Progenitor cell of endocrine pancreas (in vitro differentiated cells): ENCODE measurements around the gene CZIB. TPM values are rescaled to one million over a fixed set of nuclear protein-coding genes. Genes with fewer than 3 reads are reported as not detected.

Experiments used
- DNase-seq: peaks from one replicate; pipeline ENCODE4 v3.0.0; 2021; ENCODE audit warnings: low spot score; ENCODE audit not compliant: unreplicated experiment
- H3K27ac Mint-ChIP-seq: 2 replicates; pipeline ENCODE4 v1.8.0; 2021; ENCODE audit warnings: mild to moderate bottlenecking, moderate library complexity, mixed read lengths
- H3K27me3 Mint-ChIP-seq: 2 replicates; pipeline ENCODE4 v1.8.0; 2021; ENCODE audit warnings: mixed read lengths
- H3K36me3 Mint-ChIP-seq: 2 replicates; pipeline ENCODE4 v1.8.0; 2022; ENCODE audit warnings: mixed read lengths; ENCODE audit not compliant: insufficient read depth
- H3K4me1 Mint-ChIP-seq: 2 replicates; pipeline ENCODE4 v1.8.0; 2021; ENCODE audit warnings: low read depth, mixed read lengths
- H3K4me3 Mint-ChIP-seq: 2 replicates; pipeline ENCODE4 v1.8.0; 2021; ENCODE audit warnings: low read depth, mild to moderate bottlenecking, moderate library complexity, mixed read lengths
- H3K9me3 Mint-ChIP-seq: 2 replicates; pipeline ENCODE4 v1.8.0; 2021; ENCODE audit warnings: low read depth, mixed read lengths
- total RNA-seq: library from RNA; stranded (reverse); gene quantifications from 2 replicates; pipeline ENCODE4 v1.2.1, GENCODE V29; 2021
- TF ChIP-seq, protein P1 (sequence below): fragments of 200-600 bp; sonication (generic); IDR thresholded peaks from one replicate; pipeline ENCODE4 v1.5.0; 2021; ENCODE audit warnings: antibody characterized with exemption, mild to moderate bottlenecking; ENCODE audit not compliant: unreplicated experiment

Gene CZIB
- total RNA-seq, 1 donor from 2014 or later = 61.0 TPM

DNA sequence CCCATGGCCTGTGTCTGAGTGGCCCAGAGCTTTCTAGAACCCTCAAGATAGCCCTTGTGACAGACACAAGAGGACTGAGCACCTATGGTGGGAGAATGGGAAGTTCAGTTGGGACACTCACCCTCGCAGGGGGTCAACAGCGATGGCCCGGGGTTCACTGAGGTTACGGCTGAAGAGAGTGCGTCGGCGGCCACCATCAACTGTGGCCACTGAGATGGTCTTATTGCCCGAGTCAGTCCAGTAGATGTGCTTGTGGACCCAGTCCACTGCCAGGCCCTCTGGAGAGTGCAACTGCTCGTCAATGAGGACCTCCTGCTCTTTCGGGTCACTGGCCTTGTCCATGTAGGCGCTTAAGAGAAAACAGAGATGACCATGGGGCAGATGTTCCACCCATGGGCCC, 43.6 kb upstream of the CZIB start:
- H3K4me1 Mint-ChIP-seq = no peaks in the 10 kb centered on the region
- H3K27me3 Mint-ChIP-seq = no peaks in the 10 kb centered on the region
- no peaks in the 10 kb centered on the region for H3K36me3 Mint-ChIP-seq
- H3K9me3 Mint-ChIP-seq = no peaks in the 10 kb centered on the region
- no peak for DNase-seq
- no peak overlapping the region for H3K27ac Mint-ChIP-seq
- TF ChIP-seq, protein P1, sequence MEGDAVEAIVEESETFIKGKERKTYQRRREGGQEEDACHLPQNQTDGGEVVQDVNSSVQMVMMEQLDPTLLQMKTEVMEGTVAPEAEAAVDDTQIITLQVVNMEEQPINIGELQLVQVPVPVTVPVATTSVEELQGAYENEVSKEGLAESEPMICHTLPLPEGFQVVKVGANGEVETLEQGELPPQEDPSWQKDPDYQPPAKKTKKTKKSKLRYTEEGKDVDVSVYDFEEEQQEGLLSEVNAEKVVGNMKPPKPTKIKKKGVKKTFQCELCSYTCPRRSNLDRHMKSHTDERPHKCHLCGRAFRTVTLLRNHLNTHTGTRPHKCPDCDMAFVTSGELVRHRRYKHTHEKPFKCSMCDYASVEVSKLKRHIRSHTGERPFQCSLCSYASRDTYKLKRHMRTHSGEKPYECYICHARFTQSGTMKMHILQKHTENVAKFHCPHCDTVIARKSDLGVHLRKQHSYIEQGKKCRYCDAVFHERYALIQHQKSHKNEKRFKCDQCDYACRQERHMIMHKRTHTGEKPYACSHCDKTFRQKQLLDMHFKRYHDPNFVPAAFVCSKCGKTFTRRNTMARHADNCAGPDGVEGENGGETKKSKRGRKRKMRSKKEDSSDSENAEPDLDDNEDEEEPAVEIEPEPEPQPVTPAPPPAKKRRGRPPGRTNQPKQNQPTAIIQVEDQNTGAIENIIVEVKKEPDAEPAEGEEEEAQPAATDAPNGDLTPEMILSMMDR = no peak
- no peak overlapping the region for H3K4me3 Mint-ChIP-seq

DNA sequence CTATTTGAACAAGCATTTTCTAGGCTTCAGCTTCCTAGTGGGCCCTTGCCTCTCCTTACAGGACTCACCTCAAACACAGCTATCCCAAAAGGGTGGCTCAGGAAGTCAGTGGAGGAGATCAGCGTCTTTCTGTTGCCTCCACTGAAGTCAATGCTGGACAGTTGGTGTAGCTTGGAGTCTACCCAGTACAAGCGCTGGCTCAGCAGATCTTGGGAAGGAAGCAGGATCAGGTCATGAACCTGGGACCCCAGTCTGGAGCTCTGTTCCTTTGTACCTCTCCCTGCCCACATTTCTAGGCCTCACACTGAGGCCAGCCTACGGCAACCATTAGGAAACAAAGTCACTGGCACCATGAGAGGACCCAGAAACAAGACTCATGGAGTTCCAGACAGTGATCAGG, 41.6 kb upstream of the CZIB start:
- H3K27ac Mint-ChIP-seq = no peak overlapping the region
- peaks cover 11% of the 10 kb centered on the region for H3K4me1 Mint-ChIP-seq
- H3K27me3 Mint-ChIP-seq = no peaks in the 10 kb centered on the region
- TF ChIP-seq, protein P1 = no peak
- H3K9me3 Mint-ChIP-seq = no peaks in the 10 kb centered on the region
- H3K36me3 Mint-ChIP-seq = no peaks in the 10 kb centered on the region
- DNase-seq = no peak
- no peak overlapping the region for H3K4me3 Mint-ChIP-seq

GRCh38 chr1:53260631-53261247, 40.3 kb upstream of the CZIB start:
- Mint-ChIP-seq H3K9me3 (no peaks in the 10 kb centered on the region), H3K27me3 (no peaks in the 10 kb centered on the region), H3K27ac (no peak overlapping the region), H3K36me3 (no peaks in the 10 kb centered on the region), H3K4me3 (no peak overlapping the region), H3K4me1 (peaks cover 12% of the 10 kb centered on the region)
- no peak for DNase-seq
- TF ChIP-seq, protein P1 = no peak

DNA sequence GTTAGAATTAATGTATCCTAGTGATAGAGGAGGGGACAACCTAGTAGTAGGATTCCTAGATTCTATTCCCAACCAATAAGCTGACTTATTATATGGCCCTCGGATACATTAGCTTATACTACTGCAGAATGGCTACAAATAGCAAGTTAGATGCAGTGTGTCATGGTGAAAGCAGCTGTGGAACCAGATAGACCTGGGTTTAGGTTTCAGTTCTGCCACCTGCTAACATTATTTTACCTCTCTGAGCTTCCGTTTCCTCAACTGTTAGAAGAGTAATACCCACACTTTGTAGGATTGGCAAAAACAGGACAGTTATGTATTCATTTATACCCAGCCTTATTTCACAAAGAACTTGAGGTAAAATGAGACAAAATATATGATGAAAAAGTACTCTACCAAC, 39.5 kb upstream of the CZIB start:
- no peaks in the 10 kb centered on the region for H3K27me3 Mint-ChIP-seq
- TF ChIP-seq, protein P1 = no peak
- no peak overlapping the region for H3K27ac Mint-ChIP-seq
- H3K36me3 Mint-ChIP-seq = no peaks in the 10 kb centered on the region
- DNase-seq = no peak
- H3K4me3 Mint-ChIP-seq = no peak overlapping the region
- no peaks in the 10 kb centered on the region for H3K9me3 Mint-ChIP-seq
- peaks cover 12% of the 10 kb centered on the region for H3K4me1 Mint-ChIP-seq

DNA sequence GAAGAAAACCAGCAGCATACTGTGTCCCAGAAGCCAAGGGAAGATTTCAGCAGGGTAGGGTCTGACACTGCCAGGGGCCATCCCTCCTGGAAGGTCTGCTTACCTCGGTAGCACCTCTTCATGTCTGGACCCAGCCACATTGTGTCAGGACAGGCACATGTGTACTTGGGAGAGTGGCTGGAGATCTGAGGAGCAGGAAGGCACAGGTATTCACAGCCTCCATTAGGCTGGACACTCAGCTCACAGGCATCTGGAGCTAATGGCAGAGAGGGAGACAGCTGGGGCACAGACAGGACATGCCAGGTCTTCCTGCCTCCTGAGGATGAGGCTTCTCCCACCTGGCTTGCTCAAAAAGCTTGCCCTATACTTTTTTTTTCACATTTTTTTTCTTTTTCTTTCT, 37.8 kb upstream of the CZIB start:
- H3K9me3 Mint-ChIP-seq = no peaks in the 10 kb centered on the region
- H3K36me3 Mint-ChIP-seq = no peaks in the 10 kb centered on the region
- H3K4me1 Mint-ChIP-seq = peaks cover 12% of the 10 kb centered on the region
- no peak overlapping the region for H3K27ac Mint-ChIP-seq
- DNase-seq = no peak
- TF ChIP-seq, protein P1 = no peak
- no peak overlapping the region for H3K4me3 Mint-ChIP-seq
- H3K27me3 Mint-ChIP-seq = no peaks in the 10 kb centered on the region
